ENCODE results near the gene ACTL7B.

DNA sequence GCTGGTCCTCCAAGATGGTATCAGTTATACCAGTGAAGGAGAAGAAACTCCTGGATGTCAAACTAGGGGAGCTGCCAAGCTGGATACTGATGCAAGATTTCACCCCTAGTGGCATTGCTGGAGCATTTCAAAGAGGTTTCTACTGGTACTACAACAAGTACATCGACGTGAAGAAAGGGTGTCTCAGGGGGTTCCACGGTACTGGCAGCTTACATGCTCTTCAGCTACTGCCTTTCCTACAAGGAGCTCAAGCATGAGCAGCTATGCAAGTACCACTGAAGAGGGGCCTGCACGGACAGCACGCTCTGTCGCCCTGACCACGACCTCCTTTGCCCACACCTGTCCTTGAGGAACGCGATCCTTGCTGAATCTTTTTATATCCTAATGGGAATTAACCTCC is 19.5 kb downstream of the ACTL7B start:
- TF ChIP-seq CTCF (IDR thresholded peaks at IDR 0.05; ENCODE audit: insufficient read depth, low read depth, low read length) (no peak), EZH2 (IDR thresholded peaks at IDR 0.05; ENCODE audit: insufficient read depth, low read length) (no peak)
